Lung microvascular endothelial cell (primary cell): ENCODE data around the gene DRAM2. TPM values are rescaled to one million over a fixed set of nuclear protein-coding genes. Genes with fewer than 3 reads are reported as not detected.
A peak's percentile ranks its signal among the peaks of the same experiment; 100 is the strongest.

Experiments used
- DNase-seq, 2 donors: peaks; one replicate each; pipeline versions ENCODE4 v3.0.0 to v3.0.0-alpha.2; 2010; ENCODE audit warnings: low read depth in 2 of 2
- total RNA-seq: library from RNA; depleted of rRNA; stranded (reverse); fragments of >200 nt; gene quantifications from 2 replicates; pipeline ENCODE4 v1.2.1, GENCODE V29; 2014

DRAM2 gene
- 35.5 and 40.5 TPM in 2 replicates for total RNA-seq

DNA sequence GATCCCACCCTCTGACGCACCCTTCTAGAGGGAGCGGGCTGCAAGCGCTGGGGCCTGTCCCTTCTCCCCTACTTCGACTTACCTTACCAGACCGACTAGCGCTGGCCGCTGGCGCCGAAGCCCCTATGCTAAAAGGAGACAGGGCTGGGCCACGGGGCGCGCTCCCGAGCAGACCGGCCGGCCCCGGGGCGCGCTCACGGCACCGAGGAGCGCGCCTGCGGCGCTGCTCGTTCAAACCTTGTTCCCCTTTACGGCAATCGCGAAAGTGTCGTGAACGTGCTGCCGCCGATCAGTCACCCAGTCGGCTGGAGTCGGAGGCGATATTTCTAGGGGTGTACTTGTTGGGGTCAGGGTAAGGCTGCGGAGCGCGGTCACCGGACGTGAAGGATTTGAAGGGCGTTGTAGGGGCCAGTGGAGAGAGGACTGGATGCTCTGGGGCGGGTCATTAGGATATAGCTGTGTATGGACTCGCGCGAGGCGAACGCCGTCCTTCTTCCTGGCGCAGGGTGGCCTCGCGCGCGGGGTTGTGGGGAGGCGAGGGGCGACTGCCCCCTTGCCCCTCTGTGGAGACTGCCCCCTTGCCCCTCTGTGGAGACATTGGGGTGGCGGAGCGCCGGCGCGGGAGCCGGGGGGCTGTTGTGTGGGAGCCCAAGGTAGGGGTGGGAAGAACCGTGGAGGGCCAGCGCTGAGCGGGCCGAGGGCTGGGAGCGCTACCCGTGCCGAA lies at the start of gene DRAM2, which contains the start of gene CEPT1:
TSS of gene DRAM2 (minus strand) at position 138 of the 724 bp plus-strand sequence. CDS start 8,539 bp downstream, outside the sequence.
TSS of gene CEPT1 (plus strand) at position 268 of the 724 bp plus-strand sequence. CDS start 7,492 bp downstream, outside the sequence.
- DNase-seq = peak; percentile 96 to 97

DNA sequence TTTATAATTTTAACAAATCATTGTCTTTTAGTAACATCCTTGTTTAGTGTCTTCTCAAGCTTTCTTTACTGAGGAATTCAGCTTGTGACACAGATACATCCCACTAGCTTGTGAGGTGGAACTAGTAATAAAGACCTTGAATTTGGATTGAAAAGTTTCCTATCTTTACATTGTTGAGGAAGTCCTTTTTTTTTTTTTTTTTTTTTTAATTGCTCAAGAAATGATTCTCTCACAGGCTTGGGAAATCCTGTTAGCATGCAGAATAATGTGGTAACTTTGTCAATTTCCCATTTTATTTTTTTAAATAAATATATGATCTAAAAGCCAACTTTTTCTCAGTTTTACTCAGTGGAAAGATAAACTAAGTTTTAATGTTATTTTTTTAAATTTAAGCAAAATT lies 44.8 kb upstream of the DRAM2 start:
- DNase-seq = no peak

DNA sequence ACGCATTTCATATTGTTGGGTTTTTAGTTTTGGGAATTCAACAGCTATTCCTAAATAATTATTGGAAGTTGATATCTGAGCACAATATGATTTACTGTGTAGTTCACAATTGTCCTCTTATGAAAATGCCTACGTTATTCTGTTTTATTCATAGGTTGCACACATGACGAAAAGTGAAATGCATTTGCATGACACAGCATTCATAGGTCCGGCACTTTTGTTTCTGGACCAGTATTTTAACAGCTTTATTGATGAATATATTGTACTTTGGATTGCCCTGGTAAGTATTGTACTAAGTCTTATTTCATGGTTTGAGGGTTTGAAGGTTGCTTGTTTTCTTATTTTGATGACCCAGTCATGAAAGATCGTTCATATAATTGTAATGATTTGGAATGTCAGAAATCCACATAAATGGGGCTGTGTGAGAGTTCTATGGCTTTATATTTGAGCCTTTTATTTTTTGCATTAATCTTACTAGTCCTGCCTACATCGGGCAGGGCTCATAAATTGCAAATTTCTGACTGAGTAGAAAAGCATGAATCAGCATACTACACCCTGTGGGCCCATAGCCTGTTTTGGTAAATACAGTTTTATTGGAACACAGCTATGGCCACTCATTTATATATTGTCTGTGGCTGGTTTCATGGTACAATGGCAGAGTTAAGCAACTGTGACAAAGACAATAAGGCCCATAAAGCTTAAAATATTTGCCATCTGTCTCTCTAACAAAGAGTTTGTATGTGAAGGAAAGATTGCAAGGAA lies 43.6 kb upstream of the DRAM2 start:
- no peak for DNase-seq

DNA sequence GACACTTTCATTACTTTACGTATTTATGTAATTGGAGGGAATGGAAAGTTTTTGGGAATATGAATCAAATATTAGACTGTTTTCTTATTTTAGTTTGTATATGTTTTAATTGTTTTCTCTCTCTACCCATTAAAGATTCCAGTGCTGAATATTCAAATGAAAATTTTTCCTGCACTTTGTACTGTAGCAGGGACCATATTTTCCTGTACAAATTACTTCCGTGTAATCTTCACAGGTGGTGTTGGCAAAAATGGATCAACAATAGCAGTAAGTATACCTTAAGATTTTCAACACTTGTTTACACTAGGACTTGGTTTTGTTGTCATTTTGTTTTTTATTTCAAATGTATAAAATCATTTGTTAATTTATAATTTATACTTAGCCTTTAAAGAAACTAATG lies 42.2 kb upstream of the DRAM2 start:
- no peak for DNase-seq

DNA sequence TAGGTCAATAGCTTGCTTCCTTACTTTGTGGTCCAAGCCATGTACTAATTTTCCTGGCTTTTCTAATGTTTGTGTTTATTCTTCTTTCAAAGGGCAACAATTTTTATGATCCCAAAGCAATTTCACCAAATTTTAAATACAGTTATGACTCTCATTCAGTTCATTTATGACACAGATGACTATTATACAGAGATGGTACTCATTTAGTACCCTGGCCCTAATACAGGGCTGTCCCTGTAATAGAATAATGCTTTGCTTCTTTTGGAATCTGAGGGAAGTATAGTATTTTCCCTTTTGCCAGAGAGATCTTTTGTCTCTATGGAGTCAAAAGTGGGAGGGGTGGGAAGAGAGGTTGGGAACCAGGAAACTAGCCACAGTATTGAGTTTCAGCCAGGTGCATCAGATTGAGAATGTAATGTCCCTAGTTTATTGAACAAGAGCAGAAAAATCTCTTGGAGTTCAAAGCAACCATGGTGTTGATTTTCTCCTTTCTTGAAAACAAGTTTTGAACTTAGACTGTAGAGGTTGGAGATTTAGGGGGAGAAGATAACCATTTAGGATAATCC lies 40.2 kb upstream of the DRAM2 start:
- no peak for DNase-seq

DNA sequence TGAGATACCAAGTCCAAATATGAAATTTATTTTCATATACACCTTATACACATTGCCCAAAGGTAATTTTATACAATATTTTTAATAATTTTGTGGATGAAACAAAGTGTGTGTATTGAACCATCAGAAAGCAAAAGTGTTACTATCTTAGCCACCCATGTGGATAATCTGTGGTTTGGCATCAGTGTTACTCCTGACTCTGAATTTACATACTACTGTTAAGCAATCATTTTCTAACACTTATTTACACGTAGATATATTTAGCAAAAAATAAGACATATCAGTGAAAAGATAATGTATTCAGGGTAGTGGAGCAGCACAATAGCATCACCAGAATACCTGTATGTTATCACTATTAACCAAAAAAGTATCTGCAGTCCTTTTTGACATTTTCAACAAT lies 36.8 kb upstream of the DRAM2 start:
- DNase-seq = no peak

DNA sequence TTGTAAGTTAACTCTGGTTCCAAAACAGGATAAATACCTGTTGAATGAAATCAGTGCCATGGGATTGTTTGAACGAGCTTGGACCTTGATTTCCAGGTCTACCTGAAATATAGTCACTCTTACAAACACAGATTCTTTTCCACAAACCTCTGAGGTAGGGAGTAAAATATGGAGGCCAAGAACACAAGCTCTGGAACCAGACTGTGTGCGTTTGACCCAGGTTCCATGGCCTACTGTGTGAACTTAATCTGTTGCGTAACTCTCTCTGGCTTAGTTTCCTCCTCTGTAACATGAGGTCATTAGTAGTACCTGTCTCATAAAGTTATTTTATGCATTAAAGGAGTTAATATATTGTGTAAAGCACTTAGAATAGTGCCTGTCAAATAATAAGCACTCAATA lies 35.5 kb upstream of the DRAM2 start:
- DNase-seq = no peak

DNA sequence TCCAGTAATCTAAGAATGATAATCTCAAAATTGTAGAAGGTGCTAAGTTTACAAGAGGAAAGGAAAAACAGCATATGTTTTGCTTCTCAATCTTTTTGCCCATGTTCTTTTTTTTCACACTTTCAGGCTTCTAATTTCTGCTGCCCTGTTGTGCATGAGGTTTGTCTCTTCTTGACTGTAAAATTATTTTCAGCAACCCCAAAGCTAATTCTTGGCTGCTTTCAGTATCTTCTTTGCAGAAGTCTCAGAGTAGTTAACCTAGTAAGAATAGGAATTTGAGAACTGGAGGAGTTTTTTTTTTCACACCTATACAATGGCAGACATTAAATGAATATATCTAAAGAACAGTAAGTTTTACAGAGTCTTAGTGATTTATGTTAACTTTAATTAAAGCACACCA lies 34.2 kb upstream of the DRAM2 start:
- no peak for DNase-seq

DNA sequence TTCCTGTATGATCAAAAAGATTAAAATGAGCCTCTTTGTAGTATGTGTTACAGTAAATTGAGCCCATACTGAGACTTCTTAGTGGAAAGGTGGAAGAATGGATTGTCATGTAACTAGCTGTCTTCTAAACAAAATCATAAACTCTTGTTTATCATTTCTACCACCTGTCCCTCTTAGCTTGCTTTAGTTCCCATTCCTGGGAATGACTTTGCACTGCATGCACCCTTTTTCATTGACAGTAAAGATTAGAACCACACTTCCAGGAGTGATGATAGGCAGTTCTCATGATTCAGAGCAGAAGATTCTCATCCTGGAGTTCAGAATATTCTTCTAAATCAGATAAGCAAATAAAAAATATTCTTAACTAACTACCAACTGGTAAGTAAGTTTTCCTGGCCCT lies 32.6 kb upstream of the DRAM2 start:
- DNase-seq = no peak

DNA sequence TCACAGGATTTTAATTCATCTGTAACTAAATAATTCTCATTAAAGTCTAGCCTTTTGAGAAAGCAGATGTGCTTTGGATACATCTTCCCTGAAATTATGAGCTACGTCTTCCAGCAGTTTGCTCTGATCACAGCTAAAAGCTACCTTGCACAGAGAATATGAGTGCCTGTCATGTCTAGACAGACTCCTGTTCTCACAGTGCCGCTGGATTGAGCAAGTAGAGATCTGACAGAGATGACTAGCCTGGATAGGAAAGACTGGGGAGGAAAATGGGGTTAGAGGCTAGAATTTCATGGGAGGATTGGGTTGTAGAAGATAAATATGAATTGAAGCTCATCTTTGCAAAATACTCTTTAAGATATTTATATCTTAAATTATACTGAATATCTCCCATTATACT lies 24.3 kb upstream of the DRAM2 start:
- no peak for DNase-seq

DNA sequence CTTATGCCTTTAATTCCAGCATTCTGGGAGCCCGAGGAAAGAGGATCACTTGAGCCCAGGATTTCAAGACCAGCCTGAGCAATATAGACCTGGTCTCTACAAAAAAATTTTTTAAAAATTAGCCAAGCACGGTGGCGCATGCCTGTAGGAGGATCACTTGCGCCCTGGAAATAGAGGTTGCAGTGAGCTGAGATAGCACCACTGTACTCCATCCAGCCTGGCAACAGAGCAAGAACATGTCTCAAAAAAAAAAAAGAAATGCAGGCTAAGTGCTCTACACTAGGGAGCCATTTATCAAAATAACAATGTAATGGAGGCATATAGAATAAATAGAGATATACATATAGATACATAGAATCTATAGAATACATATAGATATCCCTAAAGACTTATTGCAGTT lies 23.5 kb upstream of the DRAM2 start:
- no peak for DNase-seq

DNA sequence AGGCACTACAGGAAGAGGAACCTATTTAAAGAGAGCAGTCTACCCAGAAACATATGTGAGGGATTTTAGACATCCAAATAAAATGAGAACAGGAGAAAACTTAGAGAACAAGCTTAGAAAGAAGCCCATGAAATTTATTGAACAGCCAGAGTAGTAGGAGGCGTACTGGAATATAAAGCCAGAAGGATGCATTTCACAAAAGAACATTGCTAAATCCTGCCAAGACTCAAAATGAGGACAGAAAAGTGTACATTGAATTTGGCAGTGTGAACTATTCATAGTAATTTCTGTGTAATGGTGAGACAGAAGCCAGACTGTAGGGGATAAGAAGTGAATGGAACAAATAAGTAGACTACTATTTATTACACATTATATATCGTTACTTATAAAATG lies 22.6 kb upstream of the DRAM2 start:
- no peak for DNase-seq

DNA sequence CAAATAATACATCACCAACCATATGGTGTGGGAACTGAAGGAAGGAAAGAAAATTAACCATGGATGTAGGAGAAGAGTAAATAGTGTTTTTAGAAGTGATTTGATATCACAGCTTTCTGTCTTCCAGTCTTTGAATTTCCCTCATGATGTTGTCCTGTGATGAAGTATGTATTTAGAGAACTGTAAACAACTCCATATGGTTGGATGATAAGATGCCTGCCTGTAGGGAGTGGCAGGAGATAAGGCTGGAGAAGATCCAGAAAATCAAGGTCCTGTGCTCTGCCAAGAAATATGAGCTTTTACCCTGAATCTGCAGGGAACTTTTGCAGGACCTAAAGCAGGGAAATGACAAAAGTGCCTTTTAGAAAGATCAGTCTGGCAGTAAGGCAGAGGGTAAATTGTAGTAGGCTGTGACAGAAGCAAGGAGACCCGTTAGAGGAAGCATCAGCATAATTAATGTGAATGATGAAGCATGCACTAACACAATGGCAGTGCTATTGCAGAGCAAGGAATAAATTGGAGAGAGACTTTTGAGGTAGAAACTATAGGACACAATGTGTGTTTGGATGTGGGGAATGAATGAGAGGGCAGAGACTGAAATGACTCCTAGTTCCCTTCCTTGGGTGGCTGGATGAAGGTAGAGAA lies 22.1 kb upstream of the DRAM2 start:
- no peak for DNase-seq

DNA sequence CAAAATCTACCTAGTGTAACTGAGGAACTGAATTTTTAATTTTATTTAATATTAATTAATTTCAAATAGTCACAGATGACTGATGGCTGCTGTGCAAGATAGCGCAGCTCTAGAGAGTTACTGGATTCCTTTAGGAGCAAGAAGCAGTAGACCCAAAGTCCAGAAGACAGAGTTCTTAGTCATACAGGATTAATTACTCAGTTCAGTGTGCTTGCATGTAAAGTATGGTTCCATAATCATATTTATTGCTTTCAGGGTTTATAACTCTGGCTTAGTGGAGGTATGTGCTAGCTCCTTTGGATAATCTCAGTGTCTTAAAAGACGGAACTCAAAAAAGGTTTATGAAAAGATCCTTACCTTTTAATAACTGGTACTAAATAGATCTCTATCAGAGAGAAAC lies 17.5 kb upstream of the DRAM2 start:
- DNase-seq = no peak

DNA sequence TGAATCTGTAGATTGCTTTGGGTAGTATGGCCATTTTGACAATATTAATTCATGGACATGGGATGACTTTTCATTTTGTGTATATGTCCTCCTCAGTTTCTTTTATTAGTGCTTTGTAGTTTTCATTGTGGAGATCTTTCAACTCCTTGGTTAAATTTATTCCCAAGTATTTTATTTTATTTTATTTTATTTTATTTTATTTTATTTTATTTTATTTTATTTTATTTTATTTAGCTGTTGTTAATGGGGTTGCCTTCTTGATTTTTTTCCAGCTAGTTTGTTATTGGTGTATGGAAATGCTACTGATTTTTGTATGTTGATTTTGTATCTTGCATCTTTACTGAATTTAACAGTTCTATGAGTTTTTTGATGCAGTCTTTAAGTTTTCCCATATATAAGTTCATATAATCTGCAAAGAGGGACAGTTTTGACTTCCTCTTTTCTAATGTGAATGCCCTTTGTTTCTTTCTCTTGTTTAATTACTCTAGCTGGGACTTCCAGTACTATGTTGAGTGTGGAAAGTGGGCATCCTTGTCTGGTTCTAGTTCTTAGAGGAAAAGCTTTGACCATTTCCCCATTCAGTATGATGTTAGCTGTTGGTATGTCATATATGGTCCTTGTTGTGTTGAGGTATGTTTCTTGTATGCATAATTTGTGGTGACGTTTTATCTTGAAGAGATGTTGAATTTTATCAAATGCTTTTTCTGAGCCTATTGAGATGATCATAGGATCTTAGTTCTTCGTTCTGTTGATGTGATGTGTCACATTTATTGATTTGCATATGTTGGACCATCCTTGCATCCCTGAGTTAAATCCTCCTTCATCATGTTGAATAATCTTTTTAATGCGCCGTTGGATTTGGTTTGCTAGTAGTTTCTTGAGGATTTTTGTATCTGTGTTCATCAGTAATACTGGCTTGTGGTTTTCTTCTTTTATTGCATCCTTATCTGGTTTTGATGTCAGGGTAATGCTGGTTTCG lies 14.4 kb upstream of the DRAM2 start:
- no peak for DNase-seq

DNA sequence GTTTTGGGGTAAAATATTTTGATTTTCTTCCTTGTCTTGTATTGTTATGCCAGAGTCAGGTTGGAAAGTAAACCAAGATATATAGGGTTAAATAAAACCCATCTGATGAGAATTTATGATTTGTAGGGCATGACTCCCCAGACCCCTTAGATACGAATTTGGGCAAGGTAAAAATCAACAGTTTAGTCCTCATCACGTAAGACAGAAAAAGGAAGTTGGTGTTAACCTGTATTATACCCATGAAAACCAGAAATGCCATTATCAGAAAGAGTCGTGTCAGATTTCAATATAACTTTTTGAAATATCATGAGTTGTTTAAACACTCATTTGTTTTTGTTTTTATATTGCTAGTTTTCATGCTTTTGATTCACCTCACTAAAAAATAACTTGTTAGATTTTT lies 11.9 kb upstream of the DRAM2 start:
- DNase-seq = no peak

DNA sequence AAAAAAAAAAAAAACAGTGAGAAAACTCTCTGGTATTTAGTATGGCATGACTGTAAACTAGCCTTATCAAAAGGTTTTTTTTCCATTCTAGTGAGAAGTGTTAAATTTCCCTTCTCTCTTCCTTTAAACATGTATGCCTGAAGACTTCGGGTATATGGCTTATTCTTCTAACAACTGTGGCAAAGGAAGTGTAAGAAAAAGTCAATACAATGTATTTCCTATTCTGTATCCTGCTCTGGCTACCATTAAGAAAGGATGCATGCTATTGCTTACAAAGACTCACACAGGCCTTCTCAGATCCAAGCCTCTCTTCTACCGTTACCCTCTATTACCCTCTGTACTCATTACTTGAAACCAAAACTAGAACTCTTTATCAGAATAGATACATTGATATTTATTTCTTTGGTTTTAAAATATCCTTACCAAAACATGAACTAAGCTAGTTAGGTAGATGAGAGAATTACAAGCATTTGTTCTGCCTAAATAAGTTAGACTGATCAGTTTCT lies 8.5 kb upstream of the DRAM2 start:
- DNase-seq = peak in 1 of 2 donors; percentile 28

DNA sequence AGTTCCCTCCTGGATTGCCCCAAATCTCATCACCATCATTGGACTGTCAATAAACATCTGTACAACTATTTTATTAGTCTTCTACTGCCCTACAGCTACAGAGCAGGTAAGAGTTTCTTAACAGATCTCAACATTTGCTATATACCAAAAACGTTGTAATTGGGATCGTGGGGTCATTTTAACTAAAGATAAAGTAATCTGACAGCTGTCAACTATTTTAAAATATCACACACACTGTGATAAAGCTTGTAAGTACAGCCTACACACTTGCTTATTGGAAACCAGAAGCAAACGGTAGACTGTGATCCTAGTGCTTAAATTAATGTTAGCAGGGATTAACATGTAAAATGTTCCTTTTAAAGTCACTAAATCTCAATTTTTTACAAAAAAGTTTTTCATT lies 8.1 kb upstream of the DRAM2 start:
- DNase-seq = no peak

DNA sequence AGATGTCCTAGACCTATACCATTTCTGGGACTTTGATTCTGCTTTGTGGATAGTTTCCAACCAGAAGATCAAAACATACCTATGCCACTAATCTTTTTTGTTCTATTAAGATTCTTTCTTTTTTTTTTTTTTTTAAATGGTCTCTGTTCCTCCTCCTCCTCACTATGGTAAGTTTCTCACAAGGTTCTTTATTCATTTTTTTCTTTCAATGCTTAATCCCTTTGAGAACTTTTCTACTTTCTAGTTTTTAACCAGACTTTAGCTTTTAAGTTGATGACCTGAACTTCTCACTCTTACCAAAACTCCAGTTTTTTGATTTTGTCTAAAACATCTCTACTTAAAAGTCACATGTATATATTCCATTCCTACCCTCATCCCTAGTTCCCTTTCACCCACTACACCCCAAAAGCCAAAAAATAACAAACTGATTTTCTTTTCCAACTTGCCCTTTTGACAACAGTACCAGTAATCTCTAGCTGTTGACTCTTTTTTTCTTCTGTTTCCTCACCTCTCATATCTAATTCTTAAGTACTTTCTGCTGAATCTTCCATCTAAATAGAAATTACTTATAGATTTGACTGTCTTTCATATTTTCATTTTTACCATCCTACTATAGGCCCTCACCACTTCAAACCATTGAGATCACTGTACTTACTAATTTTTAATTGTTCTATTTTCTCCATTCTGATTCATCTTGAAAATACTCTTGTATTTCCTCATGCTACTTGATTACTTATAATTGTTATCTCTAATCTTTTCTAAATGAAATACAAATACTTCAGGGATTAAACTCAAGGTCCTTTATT lies 6.3 kb upstream of the DRAM2 start:
- no peak for DNase-seq

DNA sequence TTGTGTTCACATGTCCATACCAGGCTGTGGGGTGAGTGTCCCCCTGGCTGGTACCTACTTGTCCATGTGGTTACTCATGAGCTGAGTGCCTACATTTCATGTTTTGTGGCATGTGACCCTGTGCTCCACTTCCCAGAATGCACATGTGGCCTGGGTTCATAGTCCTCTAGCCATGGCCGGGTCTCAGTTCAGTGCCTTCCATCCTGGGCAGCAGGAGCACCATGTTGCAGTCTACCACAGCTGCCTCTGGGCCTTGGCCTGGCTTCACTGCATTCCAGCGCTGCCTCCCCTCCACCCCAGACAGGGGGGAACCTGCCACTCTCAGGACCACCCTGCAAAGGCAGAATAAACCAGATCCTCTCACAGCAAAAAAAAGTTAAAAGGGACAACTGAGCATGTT lies 5.6 kb upstream of the DRAM2 start:
- DNase-seq = no peak
